ENCODE data around the gene TAF4B. TPM values are rescaled to one million over a fixed set of nuclear protein-coding genes. Genes with fewer than 3 reads are reported as not detected.

The TAF4B gene
- total and polyA plus RNA-seq, 4 donors = 1.6 to 5.9 (median 2.4) TPM

DNA sequence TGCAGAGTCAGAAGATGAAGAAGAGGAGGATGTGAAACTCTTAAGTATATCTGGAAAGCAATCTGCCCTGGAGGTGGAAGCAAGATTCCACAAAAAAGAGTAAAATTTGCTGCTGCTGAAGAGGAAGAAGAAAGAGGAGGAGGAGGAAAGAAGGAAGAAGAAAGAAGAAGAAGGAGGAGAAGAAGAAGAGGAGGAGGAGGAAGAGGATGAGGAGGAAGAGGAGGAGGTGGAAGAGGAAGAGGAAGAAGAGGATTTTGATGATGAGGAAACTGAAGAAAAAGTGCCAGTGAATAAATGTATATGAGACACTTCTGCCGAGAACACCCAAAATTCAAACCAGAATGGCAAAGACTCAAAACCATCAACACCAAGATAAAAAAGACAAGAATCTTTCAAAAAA, 20.9 kb upstream of the TAF4B start:
- peaks cover 0 to 6% (median 0%) of the 10 kb centered on the region in 5 donors for H3K4me1 ChIP-seq (ENCODE audit: control insufficient read depth in 5 of 5, insufficient read depth in 5 of 5, low read length in 5 of 5)
- no peak for DNase-seq
- TF ChIP-seq, protein P1, sequence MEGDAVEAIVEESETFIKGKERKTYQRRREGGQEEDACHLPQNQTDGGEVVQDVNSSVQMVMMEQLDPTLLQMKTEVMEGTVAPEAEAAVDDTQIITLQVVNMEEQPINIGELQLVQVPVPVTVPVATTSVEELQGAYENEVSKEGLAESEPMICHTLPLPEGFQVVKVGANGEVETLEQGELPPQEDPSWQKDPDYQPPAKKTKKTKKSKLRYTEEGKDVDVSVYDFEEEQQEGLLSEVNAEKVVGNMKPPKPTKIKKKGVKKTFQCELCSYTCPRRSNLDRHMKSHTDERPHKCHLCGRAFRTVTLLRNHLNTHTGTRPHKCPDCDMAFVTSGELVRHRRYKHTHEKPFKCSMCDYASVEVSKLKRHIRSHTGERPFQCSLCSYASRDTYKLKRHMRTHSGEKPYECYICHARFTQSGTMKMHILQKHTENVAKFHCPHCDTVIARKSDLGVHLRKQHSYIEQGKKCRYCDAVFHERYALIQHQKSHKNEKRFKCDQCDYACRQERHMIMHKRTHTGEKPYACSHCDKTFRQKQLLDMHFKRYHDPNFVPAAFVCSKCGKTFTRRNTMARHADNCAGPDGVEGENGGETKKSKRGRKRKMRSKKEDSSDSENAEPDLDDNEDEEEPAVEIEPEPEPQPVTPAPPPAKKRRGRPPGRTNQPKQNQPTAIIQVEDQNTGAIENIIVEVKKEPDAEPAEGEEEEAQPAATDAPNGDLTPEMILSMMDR (IDR thresholded peaks at IDR 0.05; ENCODE audit: control extremely low read depth, extremely low read depth) = no peak
- 91 to 92% methylated on average over 1 of the region's 1 CpG for WGBS, 2 donors
- no peak overlapping the region for H3K9ac ChIP-seq (ENCODE audit: insufficient read depth in 1 of 2, low read length in 2 of 2)
- ATAC-seq (ENCODE audit: insufficient read depth, low FRiP score) = no peak
- H3K9me3 ChIP-seq (ENCODE audit: control insufficient read depth in 4 of 4, insufficient read depth in 3 of 4, low read length in 3 of 4) = no peaks in the 10 kb centered on the region
- no peak overlapping the region for H3K27ac ChIP-seq (ENCODE audit: low read depth in 1 of 2, low read length in 1 of 2)
- peaks cover 0 to 3% (median 0%) of the 10 kb centered on the region in 3 donors for H3K27me3 ChIP-seq (ENCODE audit: control insufficient read depth in 3 of 3, insufficient read depth in 3 of 3, low read length in 2 of 3)
- H3K36me3 ChIP-seq (ENCODE audit: control insufficient read depth in 4 of 4, insufficient read depth in 4 of 4, low read length in 4 of 4) = no peaks in the 10 kb centered on the region
- no peak overlapping the region for H3K4me3 ChIP-seq

DNA sequence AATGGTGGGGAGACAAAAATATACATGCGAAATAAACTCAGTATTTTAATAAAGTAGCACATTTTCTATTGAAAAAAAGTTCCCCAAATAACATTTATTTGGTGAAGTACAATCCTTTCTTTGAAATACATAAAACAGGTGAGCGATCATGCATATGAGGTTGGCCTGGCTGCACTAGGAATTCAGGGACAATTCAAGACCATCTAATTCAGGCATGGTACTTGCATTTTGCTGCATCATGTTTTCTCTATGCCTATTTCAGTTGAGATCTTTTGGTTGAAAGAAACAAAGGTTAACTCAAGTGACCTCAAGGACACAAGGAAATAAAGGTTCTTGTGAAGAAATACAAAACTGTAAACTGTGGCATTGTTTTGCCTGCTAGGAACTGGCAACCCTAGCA, 19.8 kb upstream of the TAF4B start:
- ATAC-seq (ENCODE audit: insufficient read depth, low FRiP score) (no peak), DNase-seq (no peak)
- Histone ChIP-seq H3K9me3 (ENCODE audit: control insufficient read depth in 4 of 4, insufficient read depth in 3 of 4, low read length in 3 of 4) (no peaks in the 10 kb centered on the region), H3K9ac (ENCODE audit: insufficient read depth in 1 of 2, low read length in 2 of 2) (no peak overlapping the region), H3K4me1 (ENCODE audit: control insufficient read depth in 5 of 5, insufficient read depth in 5 of 5, low read length in 5 of 5) (peaks cover 0 to 6% (median 0%) of the 10 kb centered on the region in 5 donors), H3K27me3 (ENCODE audit: control insufficient read depth in 3 of 3, insufficient read depth in 3 of 3, low read length in 2 of 3) (peaks cover 0 to 3% (median 0%) of the 10 kb centered on the region in 3 donors), H3K36me3 (ENCODE audit: control insufficient read depth in 4 of 4, insufficient read depth in 4 of 4, low read length in 4 of 4) (no peaks in the 10 kb centered on the region), H3K27ac (ENCODE audit: low read depth in 1 of 2, low read length in 1 of 2) (no peak overlapping the region), H3K4me3 (no peak overlapping the region)
- TF ChIP-seq, protein P1 (IDR thresholded peaks at IDR 0.05; ENCODE audit: control extremely low read depth, extremely low read depth) = no peak
- WGBS, 2 donors = 93 to 94% methylated on average over 2 of the region's 2 CpGs

DNA sequence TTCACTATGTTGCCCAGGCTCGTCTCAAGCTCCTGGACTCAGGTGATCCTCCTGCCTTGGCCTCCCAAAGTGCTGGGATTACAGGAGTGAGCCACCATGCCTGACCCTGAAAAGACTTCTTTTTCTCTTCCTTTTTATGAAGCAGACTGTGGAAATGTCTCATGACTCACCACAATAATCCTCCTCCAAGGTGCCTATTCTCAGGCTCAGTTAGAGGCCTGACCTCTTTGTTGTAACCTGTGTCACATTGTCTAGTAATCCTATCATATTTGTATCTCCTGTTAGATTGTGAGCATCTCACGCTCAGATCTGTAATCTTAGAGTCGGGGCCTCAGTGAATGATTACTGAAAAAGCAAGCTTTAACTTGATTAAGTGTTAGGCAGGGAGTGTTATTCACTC, 18.3 kb upstream of the TAF4B start:
- Histone ChIP-seq H3K9ac (ENCODE audit: insufficient read depth in 1 of 2, low read length in 2 of 2) (no peak overlapping the region), H3K36me3 (ENCODE audit: control insufficient read depth in 4 of 4, insufficient read depth in 4 of 4, low read length in 4 of 4) (no peaks in the 10 kb centered on the region), H3K4me1 (ENCODE audit: control insufficient read depth in 5 of 5, insufficient read depth in 5 of 5, low read length in 5 of 5) (peaks cover 0 to 6% (median 0%) of the 10 kb centered on the region in 5 donors), H3K4me3 (no peak overlapping the region), H3K9me3 (ENCODE audit: control insufficient read depth in 4 of 4, insufficient read depth in 3 of 4, low read length in 3 of 4) (no peaks in the 10 kb centered on the region), H3K27me3 (ENCODE audit: control insufficient read depth in 3 of 3, insufficient read depth in 3 of 3, low read length in 2 of 3) (peaks cover 0 to 3% (median 0%) of the 10 kb centered on the region in 3 donors), H3K27ac (ENCODE audit: low read depth in 1 of 2, low read length in 1 of 2) (no peak overlapping the region)
- ATAC-seq (ENCODE audit: insufficient read depth, low FRiP score) (no peak), DNase-seq (no peak)
- 91 to 93% methylated on average over 3 of the region's 3 CpGs for WGBS, 2 donors
- TF ChIP-seq, protein P1 (IDR thresholded peaks at IDR 0.05; ENCODE audit: control extremely low read depth, extremely low read depth) = no peak

DNA sequence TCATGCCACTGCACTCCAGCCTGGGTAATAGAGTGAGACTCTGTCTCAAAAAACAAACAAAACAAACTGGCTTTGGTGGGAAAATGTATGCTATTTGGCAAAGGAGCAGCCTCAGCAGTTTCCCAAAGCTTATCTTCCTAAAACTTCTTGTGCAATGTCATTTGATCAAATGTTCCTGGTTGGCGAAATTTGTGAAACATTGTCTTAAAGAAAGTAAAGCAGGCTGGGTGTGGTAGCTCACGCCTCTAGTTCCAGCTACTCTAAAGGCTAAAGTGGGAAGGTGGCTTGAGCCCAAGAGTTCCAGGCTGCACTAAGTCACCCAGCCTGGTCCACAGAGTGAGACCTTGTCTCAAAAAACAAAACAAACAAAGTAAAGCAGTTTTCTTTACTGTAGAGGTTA, 17.3 kb upstream of the TAF4B start:
- DNase-seq (peak in 2 of 3 donors; percentile 31 to 58), ATAC-seq (ENCODE audit: insufficient read depth, low FRiP score) (peak; percentile 41)
- H3K9ac ChIP-seq (ENCODE audit: insufficient read depth in 1 of 2, low read length in 2 of 2) = no peak overlapping the region
- H3K9me3 ChIP-seq (ENCODE audit: control insufficient read depth in 4 of 4, insufficient read depth in 3 of 4, low read length in 3 of 4) = no peaks in the 10 kb centered on the region
- H3K36me3 ChIP-seq (ENCODE audit: control insufficient read depth in 4 of 4, insufficient read depth in 4 of 4, low read length in 4 of 4) = no peaks in the 10 kb centered on the region
- H3K27me3 ChIP-seq (ENCODE audit: control insufficient read depth in 3 of 3, insufficient read depth in 3 of 3, low read length in 2 of 3) = peaks cover 0 to 3% (median 0%) of the 10 kb centered on the region in 3 donors
- no peak overlapping the region for H3K4me3 ChIP-seq
- no peak overlapping the region for H3K27ac ChIP-seq (ENCODE audit: low read depth in 1 of 2, low read length in 1 of 2)
- H3K4me1 ChIP-seq (ENCODE audit: control insufficient read depth in 5 of 5, insufficient read depth in 5 of 5, low read length in 5 of 5) = peaks cover 0 to 6% (median 0%) of the 10 kb centered on the region in 5 donors
- TF ChIP-seq, protein P1 (IDR thresholded peaks at IDR 0.05; ENCODE audit: control extremely low read depth, extremely low read depth) = no peak
- WGBS, 2 donors = 59 to 72% methylated on average over 2 of the region's 2 CpGs
